HepG2 (cell line): ENCODE data around the gene ST3GAL2. TPM values are rescaled to one million over a fixed set of nuclear protein-coding genes. Genes with fewer than 3 reads are reported as not detected.
A peak's percentile ranks its signal among the peaks of the same experiment; 100 is the strongest.

Experiments
- ARID5B ChIP-seq: IDR thresholded peaks from 2 replicates; pipeline ENCODE4 v1.4.0; 2020; ENCODE audit warnings: mild to moderate bottlenecking, missing genetic modification reagents
- CHCHD3 ChIP-seq: sonication (generic); formaldehyde crosslinking; IDR thresholded peaks from 2 replicates; pipeline ENCODE4 v1.8.0; 2022; ENCODE audit warnings: mild to moderate bottlenecking, missing genetic modification reagents, moderate library complexity
- HCFC1 ChIP-seq: fragments of 150-350 bp; IDR thresholded peaks from 2 replicates; pipeline ENCODE4 v1.6.1; 2014; ENCODE audit warnings: low read depth, low read length
- IRF2 ChIP-seq: IDR thresholded peaks from 2 replicates; pipeline ENCODE4 v1.6.1; 2018; ENCODE audit warnings: missing genetic modification reagents, missing compliant biosample characterization
- MEF2D ChIP-seq: sonication (generic); formaldehyde crosslinking; IDR thresholded peaks from 2 replicates; pipeline ENCODE4 v1.5.1; 2020; ENCODE audit warnings: mild to moderate bottlenecking, missing genetic modification reagents
- NR1H2 ChIP-seq: sonication (generic); formaldehyde crosslinking; IDR thresholded peaks from 2 replicates; pipeline ENCODE4 v1.8.1; 2022; ENCODE audit warnings: low read depth, missing genetic modification reagents, borderline replicate concordance
- SCMH1 ChIP-seq: sonication (generic); formaldehyde crosslinking; IDR thresholded peaks from 2 replicates; pipeline ENCODE4 v1.9.0; 2021; ENCODE audit warnings: missing genetic modification reagents, mild to moderate bottlenecking, borderline replicate concordance
- SKIL ChIP-seq: sonication (generic); formaldehyde crosslinking; IDR thresholded peaks from 2 replicates; pipeline ENCODE4 v1.8.0; 2022; ENCODE audit warnings: missing genetic modification reagents, mild to moderate bottlenecking, moderate library complexity, borderline replicate concordance
- SOX5 ChIP-seq: IDR thresholded peaks from 2 replicates; pipeline ENCODE4 v1.6.1; 2016; ENCODE audit warnings: borderline replicate concordance
- ZNF644 ChIP-seq: IDR thresholded peaks from 2 replicates; pipeline ENCODE4 v1.6.1; 2016; ENCODE audit warnings: low read depth
- ZNF790 ChIP-seq: sonication (generic); formaldehyde crosslinking; IDR thresholded peaks from 2 replicates; pipeline ENCODE4 v1.8.0; 2022; ENCODE audit warnings: missing genetic modification reagents, mild to moderate bottlenecking, borderline replicate concordance
- polyA plus RNA-seq, 8 experiments: library from polyadenylated mRNA; depleted of rRNA in 3 of 8; stranded (reverse) in 7 of 8; unstranded in 1 of 8; fragments of >200 nt; fragmentation: Illumina TruSeq in 4 of 8; extraction: Trizol in 4 of 8; gene quantifications; 2 replicates each; pipeline versions ENCODE4 v1.2.1 to v1.2.3, GENCODE V29; 2011 to 2016; ENCODE audit warnings: low read depth in 4 of 8, missing spikeins in 1 of 8, mixed read lengths in 1 of 8; ENCODE audit not compliant: insufficient read depth in 1 of 8
- total RNA-seq, 5 experiments: library from RNA; depleted of rRNA; stranded (reverse); fragments of >200 nt; fragmentation: Illumina TruSeq; extraction: Trizol; gene quantifications; 2 replicates each; pipeline ENCODE4 v1.2.3, GENCODE V29; 2016; ENCODE audit warnings: low read depth in 1 of 5
- TF ChIP-seq, protein P1 (sequence below): sonication (generic); formaldehyde crosslinking; IDR thresholded peaks from 2 replicates; pipeline ENCODE4 v1.4.0; 2020; ENCODE audit warnings: missing genetic modification reagents
- TF ChIP-seq, protein P2 (sequence below): sonication (generic); formaldehyde crosslinking; IDR thresholded peaks from 2 replicates; pipeline ENCODE4 v1.5.0; 2020; ENCODE audit warnings: mild to moderate bottlenecking, missing genetic modification reagents

ST3GAL2 gene
- total and polyA plus RNA-seq, 2 of the 13 experiments (the other 11 are each of a cell fraction or from before 2014, with no cell fraction given), result 16.3 to 24.9 TPM

DNA sequence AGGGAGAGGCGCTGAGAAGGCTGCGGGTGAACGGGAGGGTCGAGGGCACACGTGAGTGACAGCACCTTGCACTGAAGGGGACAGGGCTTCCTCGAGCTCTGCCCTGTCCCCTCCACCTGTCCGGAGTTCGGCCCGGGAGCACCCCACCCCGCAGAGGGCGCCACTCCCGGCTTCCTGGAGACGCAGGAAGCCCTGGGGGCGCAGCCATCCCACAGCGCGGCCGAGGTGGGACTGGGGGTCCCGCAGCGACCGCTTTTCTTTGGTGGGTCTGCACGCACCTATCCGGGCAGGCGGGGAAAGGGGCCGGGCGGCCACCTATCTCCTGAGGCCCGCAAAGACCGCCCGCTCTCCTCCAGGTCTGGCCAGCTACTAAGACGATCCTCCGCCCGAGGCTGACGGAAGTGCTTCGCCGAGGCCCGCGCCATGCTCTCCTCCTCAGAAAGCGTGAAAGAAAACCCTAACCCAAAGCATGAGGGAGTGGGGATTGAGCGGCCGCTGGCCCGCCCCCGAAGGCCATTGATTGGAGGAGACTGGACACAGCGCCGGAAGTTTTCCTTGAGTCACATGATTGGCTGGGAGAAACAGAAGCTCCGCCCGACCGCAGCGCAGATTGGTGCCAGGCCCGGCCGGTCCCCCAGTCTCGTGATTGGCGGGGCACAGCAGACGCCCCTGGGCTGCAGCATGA is 57.8 kb downstream of the ST3GAL2 start (continued):
- TF ChIP-seq ARID5B (no peak), ZNF790 (CRISPR knock-in tag) (0 out of 2 replicates have a peak, but pooled peaks have one; percentile 21), SKIL (CRISPR knock-in tag) (0 out of 2 replicates have a peak, but pooled peaks have one; percentile 7), NR1H2 (CRISPR knock-in tag) (no peak), IRF2 (CRISPR knock-in tag) (peak; percentile 91; the same call in 1 of the 2 replicates), HCFC1 (no peak), SOX5 (CRISPR knock-in tag) (0 out of 2 replicates have a peak, but pooled peaks have one; percentile 64), SCMH1 (CRISPR knock-in tag) (no peak), MEF2D (peak; percentile 71), ZNF644 (no peak), CHCHD3 (peak; percentile 43; the same call in 1 of the 2 replicates)
- TF ChIP-seq, protein P1, sequence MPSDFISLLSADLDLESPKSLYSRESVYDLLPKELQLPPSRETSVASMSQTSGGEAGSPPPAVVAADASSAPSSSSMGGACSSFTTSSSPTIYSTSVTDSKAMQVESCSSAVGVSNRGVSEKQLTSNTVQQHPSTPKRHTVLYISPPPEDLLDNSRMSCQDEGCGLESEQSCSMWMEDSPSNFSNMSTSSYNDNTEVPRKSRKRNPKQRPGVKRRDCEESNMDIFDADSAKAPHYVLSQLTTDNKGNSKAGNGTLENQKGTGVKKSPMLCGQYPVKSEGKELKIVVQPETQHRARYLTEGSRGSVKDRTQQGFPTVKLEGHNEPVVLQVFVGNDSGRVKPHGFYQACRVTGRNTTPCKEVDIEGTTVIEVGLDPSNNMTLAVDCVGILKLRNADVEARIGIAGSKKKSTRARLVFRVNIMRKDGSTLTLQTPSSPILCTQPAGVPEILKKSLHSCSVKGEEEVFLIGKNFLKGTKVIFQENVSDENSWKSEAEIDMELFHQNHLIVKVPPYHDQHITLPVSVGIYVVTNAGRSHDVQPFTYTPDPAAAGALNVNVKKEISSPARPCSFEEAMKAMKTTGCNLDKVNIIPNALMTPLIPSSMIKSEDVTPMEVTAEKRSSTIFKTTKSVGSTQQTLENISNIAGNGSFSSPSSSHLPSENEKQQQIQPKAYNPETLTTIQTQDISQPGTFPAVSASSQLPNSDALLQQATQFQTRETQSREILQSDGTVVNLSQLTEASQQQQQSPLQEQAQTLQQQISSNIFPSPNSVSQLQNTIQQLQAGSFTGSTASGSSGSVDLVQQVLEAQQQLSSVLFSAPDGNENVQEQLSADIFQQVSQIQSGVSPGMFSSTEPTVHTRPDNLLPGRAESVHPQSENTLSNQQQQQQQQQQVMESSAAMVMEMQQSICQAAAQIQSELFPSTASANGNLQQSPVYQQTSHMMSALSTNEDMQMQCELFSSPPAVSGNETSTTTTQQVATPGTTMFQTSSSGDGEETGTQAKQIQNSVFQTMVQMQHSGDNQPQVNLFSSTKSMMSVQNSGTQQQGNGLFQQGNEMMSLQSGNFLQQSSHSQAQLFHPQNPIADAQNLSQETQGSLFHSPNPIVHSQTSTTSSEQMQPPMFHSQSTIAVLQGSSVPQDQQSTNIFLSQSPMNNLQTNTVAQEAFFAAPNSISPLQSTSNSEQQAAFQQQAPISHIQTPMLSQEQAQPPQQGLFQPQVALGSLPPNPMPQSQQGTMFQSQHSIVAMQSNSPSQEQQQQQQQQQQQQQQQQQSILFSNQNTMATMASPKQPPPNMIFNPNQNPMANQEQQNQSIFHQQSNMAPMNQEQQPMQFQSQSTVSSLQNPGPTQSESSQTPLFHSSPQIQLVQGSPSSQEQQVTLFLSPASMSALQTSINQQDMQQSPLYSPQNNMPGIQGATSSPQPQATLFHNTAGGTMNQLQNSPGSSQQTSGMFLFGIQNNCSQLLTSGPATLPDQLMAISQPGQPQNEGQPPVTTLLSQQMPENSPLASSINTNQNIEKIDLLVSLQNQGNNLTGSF (CRISPR knock-in tag), result peak; percentile 90
- TF ChIP-seq, protein P2, sequence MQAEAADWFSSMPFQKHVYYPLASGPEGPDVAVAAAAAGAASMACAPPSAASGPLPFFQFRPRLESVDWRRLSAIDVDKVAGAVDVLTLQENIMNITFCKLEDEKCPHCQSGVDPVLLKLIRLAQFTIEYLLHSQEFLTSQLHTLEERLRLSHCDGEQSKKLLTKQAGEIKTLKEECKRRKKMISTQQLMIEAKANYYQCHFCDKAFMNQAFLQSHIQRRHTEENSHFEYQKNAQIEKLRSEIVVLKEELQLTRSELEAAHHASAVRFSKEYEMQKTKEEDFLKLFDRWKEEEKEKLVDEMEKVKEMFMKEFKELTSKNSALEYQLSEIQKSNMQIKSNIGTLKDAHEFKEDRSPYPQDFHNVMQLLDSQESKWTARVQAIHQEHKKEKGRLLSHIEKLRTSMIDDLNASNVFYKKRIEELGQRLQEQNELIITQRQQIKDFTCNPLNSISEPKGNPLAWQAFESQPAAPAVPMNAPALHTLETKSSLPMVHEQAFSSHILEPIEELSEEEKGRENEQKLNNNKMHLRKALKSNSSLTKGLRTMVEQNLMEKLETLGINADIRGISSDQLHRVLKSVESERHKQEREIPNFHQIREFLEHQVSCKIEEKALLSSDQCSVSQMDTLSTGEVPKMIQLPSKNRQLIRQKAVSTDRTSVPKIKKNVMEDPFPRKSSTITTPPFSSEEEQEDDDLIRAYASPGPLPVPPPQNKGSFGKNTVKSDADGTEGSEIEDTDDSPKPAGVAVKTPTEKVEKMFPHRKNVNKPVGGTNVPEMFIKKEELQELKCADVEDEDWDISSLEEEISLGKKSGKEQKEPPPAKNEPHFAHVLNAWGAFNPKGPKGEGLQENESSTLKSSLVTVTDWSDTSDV (CRISPR knock-in tag), result no peak; the same call in 1 of the 2 replicates
